Thoracic aorta (tissue), 2 donors: ENCODE results near the gene GAB2. TPM values are rescaled to one million over a fixed set of nuclear protein-coding genes. Genes with fewer than 3 reads are reported as not detected.

Experiments
- ATAC-seq: fragments of 150-250 bp; one replicate; pipeline ENCODE4 v1.8.0; 2017; ENCODE audit warnings: low read depth; ENCODE audit not compliant: insufficient number of reproducible peaks, low FRiP score
- DNase-seq: peaks from one replicate; pipeline ENCODE4 v3.0.0-alpha.2; 2020; ENCODE audit warnings: low spot score
- H3K27ac ChIP-seq, 2 donors: fragments of 200-600 bp; sonication (generic); 1 replicate in 1 of 2; 2 replicates in 1 of 2; pipeline ENCODE4 v1.5.1; 2016; ENCODE audit warnings: mild to moderate bottlenecking in 2 of 2, moderate library complexity in 2 of 2
- H3K27me3 ChIP-seq: fragments of 200-600 bp; sonication (generic); replicated peaks from 2 replicates; pipeline ENCODE4 v1.6.0; 2016; ENCODE audit warnings: mild to moderate bottlenecking; ENCODE audit not compliant: insufficient read depth
- H3K36me3 ChIP-seq: fragments of 200-600 bp; sonication (generic); one replicate; pipeline ENCODE4 v1.5.1; 2016
- H3K4me1 ChIP-seq, 2 donors: fragments of 200-600 bp; sonication (generic); 1 replicate in 1 of 2; 2 replicates in 1 of 2; pipeline versions ENCODE4 v1.5.1 to v1.6.0; 2016; ENCODE audit warnings: low read depth in 2 of 2, mild to moderate bottlenecking in 1 of 2; ENCODE audit not compliant: control insufficient read depth in 1 of 2
- H3K4me3 ChIP-seq: fragments of 200-600 bp; sonication (generic); 2 replicates; pipeline ENCODE4 v1.5.1; 2016; ENCODE audit warnings: mild to moderate bottlenecking
- H3K9me3 ChIP-seq: fragments of 200-600 bp; sonication (generic); 2 replicates; pipeline ENCODE4 v1.5.1; 2016
- CTCF ChIP-seq: fragments of 200-600 bp; sonication (generic); IDR thresholded peaks from one replicate; pipeline ENCODE4 v1.5.1; 2019; ENCODE audit warnings: antibody characterized with exemption
- total RNA-seq, 2 donors: library from RNA; depleted of rRNA; stranded (reverse); fragments of >200 nt; gene quantifications; one replicate each; pipeline versions ENCODE4 v1.1.0 to v1.2.3, GENCODE V29; 2016

Gene GAB2
- total RNA-seq, 2 donors from 2014 or later: 65.4 to 91.5 TPM

- Histone ChIP-seq H3K9me3 (no peaks in the 10 kb centered on the region), H3K36me3 (peaks cover 8% of the 10 kb centered on the region), H3K27ac (peak overlapping the region in 1 of 2 donors; percentile 82), H3K4me1 (peaks cover 31 to 60% of the 10 kb centered on the region in 2 donors), H3K27me3 (no peaks in the 10 kb centered on the region), H3K4me3 (no peak overlapping the region)
- no peak for TF ChIP-seq CTCF
- ATAC-seq (no peak), DNase-seq (no peak)
Measured at GRCh38 chr11:78193806-78194205, 223.8 kb downstream of the GAB2 start.

- H3K4me1 ChIP-seq: peaks cover 31 to 60% of the 10 kb centered on the region in 2 donors
- no peak for DNase-seq
- peak overlapping the region; percentile 71 to 82 for H3K27ac ChIP-seq
Measured at GRCh38 chr11:78192911-78193351, 224.7 kb downstream of the GAB2 start.

GRCh38 chr11:78192223-78192719, 225.3 kb downstream of the GAB2 start:
- Histone ChIP-seq H3K9me3 (no peaks in the 10 kb centered on the region), H3K27ac (peak overlapping the region; percentile 71 to 82), H3K36me3 (peaks cover 4% of the 10 kb centered on the region), H3K4me3 (peak overlapping the region; percentile 51), H3K27me3 (no peaks in the 10 kb centered on the region), H3K4me1 (peaks cover 34 to 62% of the 10 kb centered on the region in 2 donors)
- no peak for DNase-seq
- no peak for ATAC-seq
- TF ChIP-seq CTCF: no peak

More at GRCh38 chr11:78192911-78193351, 224.7 kb downstream of the GAB2 start:
- TF ChIP-seq CTCF: no peak
- H3K27me3 ChIP-seq: no peaks in the 10 kb centered on the region
- no peaks in the 10 kb centered on the region for H3K9me3 ChIP-seq
- peak overlapping the region; percentile 51 for H3K4me3 ChIP-seq
- no peak for ATAC-seq
- peaks cover 4% of the 10 kb centered on the region for H3K36me3 ChIP-seq

DNA sequence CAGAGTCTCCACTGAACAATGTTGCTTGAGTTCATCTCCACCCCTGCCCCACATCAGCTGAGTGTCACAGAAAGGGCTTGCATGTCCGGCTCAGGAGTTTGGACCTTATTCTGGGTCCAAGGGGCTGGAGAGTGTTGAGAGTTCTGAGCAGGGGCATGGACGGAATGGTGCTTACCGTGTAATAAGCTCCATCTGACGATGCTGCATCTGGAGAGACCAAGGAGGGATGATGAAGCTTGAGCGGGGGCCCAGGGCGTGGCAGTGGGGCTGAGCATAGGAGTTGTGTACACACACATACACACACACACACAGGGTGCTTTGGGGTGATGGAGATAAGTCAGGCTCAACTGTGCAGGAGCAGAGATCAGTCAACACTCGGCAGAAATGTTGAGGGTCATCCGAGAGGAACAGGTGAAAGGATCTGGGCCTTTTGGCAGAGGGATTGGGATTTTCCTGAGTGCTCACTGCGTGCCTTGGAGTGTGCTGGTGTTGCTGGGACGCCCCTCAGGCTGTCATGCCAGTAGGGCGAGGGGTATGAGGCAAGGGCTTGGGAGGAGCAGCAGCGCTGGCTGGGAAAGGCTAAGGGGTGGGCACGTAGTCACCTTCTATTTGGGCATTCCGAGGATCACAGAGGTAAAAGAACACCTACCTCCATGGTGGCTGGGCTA, 226.6 kb downstream of the GAB2 start:
- no peak for TF ChIP-seq CTCF
- H3K4me3 ChIP-seq: peak overlapping the region; percentile 95
- H3K36me3 ChIP-seq: no peaks in the 10 kb centered on the region
- H3K9me3 ChIP-seq: no peaks in the 10 kb centered on the region
- H3K27ac ChIP-seq: peak overlapping the region; percentile 64 to 85
- ATAC-seq: no peak
- H3K27me3 ChIP-seq: no peaks in the 10 kb centered on the region
- H3K4me1 ChIP-seq: peaks cover 45 to 75% of the 10 kb centered on the region in 2 donors
- no peak for DNase-seq

DNA sequence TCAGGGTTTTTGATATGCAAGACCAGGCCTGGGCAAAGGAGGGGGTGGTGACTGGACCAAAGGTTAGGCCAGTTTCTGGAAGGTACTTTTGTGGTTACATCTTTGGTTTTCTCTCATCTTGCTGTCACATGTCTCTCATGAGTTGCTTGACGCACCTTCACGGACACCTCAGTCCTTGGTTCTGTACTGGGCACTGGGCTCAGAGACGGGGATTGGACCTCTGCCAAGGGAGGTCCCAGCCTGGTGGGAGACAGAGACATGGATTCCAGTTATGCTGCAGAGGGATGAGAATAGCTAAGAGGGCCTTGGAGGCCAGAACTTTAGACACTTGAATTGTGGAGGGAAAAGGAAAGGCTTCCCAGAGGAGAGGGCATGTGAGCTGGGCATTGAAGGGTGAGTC, 227.2 kb downstream of the GAB2 start:
- ATAC-seq (no peak), DNase-seq (no peak)
- no peak for TF ChIP-seq CTCF
- H3K27me3 ChIP-seq: no peaks in the 10 kb centered on the region
- no peaks in the 10 kb centered on the region for H3K36me3 ChIP-seq
- peak overlapping the region; percentile 95 for H3K4me3 ChIP-seq
- peak overlapping the region; percentile 64 to 85 for H3K27ac ChIP-seq
- H3K4me1 ChIP-seq: peaks cover 45 to 81% of the 10 kb centered on the region in 2 donors
- no peaks in the 10 kb centered on the region for H3K9me3 ChIP-seq
